Measurements from ENCODE around the gene TMEM212. TPM values are rescaled to one million over a fixed set of nuclear protein-coding genes. Genes with fewer than 3 reads are reported as not detected.

TMEM212 gene
- total and polyA plus RNA-seq, 2 donors (not counting 1 experiment from before 2014, with no cell fraction given): not detected

GRCh38 chr3:171908731-171909130 is 65.6 kb downstream of the TMEM212 start:
- no peak overlapping the region for H3K4me2 ChIP-seq (replicated peaks; ENCODE audit: low read depth, low read length, poor library complexity, severe bottlenecking)
- ChIA-PET CTCF (no interaction called here), POLR2A (no interaction called here)
- no peak overlapping the region for H3K9ac ChIP-seq (ENCODE audit: low read length)
- no peaks in the 10 kb centered on the region for H4K20me1 ChIP-seq (ENCODE audit: control insufficient read depth, insufficient read depth, low read length, poor library complexity, severe bottlenecking)
- intact Hi-C loops (cut with micrococcal nuclease): no loop called here
- Mint-ChIP-seq H3K27ac (no peak overlapping the region), H3K4me1 (no peaks in the 10 kb centered on the region), H3K9me3 (ENCODE audit: insufficient read depth) (no peaks in the 10 kb centered on the region), H3K4me3 (no peak overlapping the region), H3K27me3 (no peaks in the 10 kb centered on the region)
- TF ChIP-seq CTCF (IDR thresholded peaks at IDR 0.05) (no peak), EZH2 (IDR thresholded peaks at IDR 0.05; ENCODE audit: borderline replicate concordance, insufficient read depth, low read depth, low read length, poor library complexity, severe bottlenecking) (no peak)
- H2AFZ ChIP-seq (ENCODE audit: insufficient read depth, low read depth, low read length, poor library complexity, severe bottlenecking): no peak overlapping the region
- H3K36me3 ChIP-seq (replicated peaks in 1 of 2; ENCODE audit: control extremely low read depth in 1 of 2, control insufficient read depth in 1 of 2, extremely low read depth in 1 of 2, insufficient read depth in 2 of 2, low read length in 1 of 2): no peaks in the 10 kb centered on the region
- no CpG with 5 or more reads among the region's 2 CpGs for WGBS (ENCODE audit: insufficient coverage)
- H3K27me3 ChIP-seq (replicated peaks in 1 of 4; ENCODE audit: control extremely low read depth in 1 of 4, control insufficient read depth in 3 of 4, insufficient read depth in 4 of 4, low read length in 3 of 4): no peaks in the 10 kb centered on the region
- H3K4me3 ChIP-seq (ENCODE audit: control extremely low read depth in 1 of 5, extremely low read depth in 1 of 5, insufficient read depth in 1 of 5, low read depth in 2 of 5, low read length in 4 of 5): no peak overlapping the region
- H3K9me3 ChIP-seq (ENCODE audit: control extremely low read depth in 1 of 3, control insufficient read depth in 2 of 3, insufficient read depth in 1 of 3, low read length in 2 of 3): no peaks in the 10 kb centered on the region
- H3K4me1 ChIP-seq (ENCODE audit: control insufficient read depth in 2 of 2, insufficient read depth in 2 of 2, low read length in 2 of 2): no peaks in the 10 kb centered on the region
- DNase-seq: no peak
- no peaks in the 10 kb centered on the region for H3K79me2 ChIP-seq (ENCODE audit: control insufficient read depth, insufficient read depth, low read length)
- H3K27ac ChIP-seq (ENCODE audit: low read length in 2 of 2): no peak overlapping the region
- no peak for ATAC-seq (ENCODE audit: low read depth)

Other genes with a start within 250 kb of the TMEM212 start
- 0.10 and 0.52 TPM in 2 replicates for gene PLD1, start 32.9 kb upstream of the TMEM212 start, total RNA-seq
- 0.24 TPM in 1 of 2 replicates, not detected in the other for gene PLD1, start 32.9 kb upstream of the TMEM212 start, polyA plus RNA-seq
- 9.2 and 9.6 TPM in 2 replicates for gene FNDC3B, start 196.2 kb downstream of the TMEM212 start, total RNA-seq
- 1.2 and 1.8 TPM in 2 replicates for gene FNDC3B, start 196.2 kb downstream of the TMEM212 start, polyA plus RNA-seq